ENCODE data around the gene TGFB2. TPM values are rescaled to one million over a fixed set of nuclear protein-coding genes. Genes with fewer than 3 reads are reported as not detected.

The TGFB2 gene
- total RNA-seq, 4 donors from 2014 or later = 0.38 to 6.8 (median 2.4) TPM

DNA sequence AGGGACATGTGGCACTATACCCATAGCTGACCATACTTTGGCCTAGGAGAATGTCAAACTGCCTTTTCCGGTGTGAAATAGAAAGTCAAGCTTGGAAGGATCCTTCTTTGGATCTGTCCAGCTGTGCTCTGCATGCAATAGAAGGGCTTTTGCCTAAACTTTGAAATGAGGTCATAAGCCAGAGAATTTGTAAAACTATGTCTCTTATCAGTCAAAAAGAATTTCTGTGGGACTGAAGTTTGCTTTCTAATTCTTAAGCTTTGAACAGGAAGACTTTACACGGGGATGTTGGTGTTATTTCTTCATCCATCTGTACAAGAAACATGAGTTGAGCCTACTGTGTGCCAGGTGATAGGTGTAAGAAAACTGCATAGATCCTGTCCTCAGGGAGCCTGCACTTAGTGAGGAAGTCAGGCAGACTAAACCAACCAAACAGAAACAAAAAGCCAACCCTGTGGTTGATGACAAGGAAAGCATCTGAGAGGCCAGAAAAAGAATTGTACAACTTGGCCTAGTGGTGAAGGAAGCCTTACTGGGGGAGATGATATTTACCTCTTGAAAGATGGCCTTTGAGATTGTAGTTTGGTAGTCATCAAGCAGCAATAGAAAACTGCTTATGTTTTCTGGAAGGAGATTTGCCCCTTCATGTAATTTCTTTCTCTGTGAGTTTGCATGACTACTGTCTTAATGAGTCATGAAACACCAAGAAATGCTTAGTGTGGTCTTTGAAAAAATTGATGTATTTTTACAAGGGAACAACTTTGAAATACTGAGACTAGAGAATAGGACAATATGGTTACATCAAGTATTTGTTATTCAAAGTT lies 24.8 kb downstream of the TGFB2 start:
- TF ChIP-seq, protein P1, sequence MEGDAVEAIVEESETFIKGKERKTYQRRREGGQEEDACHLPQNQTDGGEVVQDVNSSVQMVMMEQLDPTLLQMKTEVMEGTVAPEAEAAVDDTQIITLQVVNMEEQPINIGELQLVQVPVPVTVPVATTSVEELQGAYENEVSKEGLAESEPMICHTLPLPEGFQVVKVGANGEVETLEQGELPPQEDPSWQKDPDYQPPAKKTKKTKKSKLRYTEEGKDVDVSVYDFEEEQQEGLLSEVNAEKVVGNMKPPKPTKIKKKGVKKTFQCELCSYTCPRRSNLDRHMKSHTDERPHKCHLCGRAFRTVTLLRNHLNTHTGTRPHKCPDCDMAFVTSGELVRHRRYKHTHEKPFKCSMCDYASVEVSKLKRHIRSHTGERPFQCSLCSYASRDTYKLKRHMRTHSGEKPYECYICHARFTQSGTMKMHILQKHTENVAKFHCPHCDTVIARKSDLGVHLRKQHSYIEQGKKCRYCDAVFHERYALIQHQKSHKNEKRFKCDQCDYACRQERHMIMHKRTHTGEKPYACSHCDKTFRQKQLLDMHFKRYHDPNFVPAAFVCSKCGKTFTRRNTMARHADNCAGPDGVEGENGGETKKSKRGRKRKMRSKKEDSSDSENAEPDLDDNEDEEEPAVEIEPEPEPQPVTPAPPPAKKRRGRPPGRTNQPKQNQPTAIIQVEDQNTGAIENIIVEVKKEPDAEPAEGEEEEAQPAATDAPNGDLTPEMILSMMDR (IDR thresholded peaks at IDR 0.05; ENCODE audit: low read depth) = no peak

DNA sequence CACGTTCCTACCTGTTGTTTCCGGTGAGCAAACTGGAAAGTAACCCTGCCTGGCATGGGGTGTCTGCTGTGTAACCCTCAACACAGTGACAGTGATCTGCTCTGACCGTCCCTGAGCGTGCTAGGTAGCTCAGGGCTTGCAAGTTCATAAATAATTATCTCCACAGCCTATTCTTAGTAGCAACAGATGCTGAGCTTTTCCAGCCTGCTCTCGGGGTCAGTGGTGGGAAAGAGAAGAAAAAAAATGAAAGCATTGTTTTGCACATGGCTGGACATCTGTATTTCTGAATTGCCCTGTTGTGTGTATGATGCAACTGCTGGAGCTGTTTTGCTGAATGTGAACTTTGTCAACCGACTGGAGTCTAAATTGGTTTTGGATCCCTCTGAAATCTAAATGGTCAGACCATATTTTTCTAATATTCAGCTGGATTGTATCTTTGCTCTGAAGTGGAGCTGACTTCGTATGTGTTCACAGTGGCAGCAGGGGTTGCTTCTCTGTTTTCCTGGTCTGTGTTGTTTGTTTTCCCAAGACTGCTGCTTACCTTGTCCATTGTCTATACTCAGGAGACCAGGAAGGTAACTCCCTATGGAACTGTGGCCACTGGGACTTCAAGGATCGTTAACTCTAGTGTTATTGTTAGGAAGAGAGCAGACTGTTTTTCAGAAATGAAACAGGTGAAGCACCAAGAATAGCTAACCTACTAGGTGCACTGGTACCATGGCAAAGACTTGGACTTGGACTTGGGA lies 27.0 kb downstream of the TGFB2 start:
- TF ChIP-seq, protein P1 (IDR thresholded peaks at IDR 0.05; ENCODE audit: low read depth) = no peak

DNA sequence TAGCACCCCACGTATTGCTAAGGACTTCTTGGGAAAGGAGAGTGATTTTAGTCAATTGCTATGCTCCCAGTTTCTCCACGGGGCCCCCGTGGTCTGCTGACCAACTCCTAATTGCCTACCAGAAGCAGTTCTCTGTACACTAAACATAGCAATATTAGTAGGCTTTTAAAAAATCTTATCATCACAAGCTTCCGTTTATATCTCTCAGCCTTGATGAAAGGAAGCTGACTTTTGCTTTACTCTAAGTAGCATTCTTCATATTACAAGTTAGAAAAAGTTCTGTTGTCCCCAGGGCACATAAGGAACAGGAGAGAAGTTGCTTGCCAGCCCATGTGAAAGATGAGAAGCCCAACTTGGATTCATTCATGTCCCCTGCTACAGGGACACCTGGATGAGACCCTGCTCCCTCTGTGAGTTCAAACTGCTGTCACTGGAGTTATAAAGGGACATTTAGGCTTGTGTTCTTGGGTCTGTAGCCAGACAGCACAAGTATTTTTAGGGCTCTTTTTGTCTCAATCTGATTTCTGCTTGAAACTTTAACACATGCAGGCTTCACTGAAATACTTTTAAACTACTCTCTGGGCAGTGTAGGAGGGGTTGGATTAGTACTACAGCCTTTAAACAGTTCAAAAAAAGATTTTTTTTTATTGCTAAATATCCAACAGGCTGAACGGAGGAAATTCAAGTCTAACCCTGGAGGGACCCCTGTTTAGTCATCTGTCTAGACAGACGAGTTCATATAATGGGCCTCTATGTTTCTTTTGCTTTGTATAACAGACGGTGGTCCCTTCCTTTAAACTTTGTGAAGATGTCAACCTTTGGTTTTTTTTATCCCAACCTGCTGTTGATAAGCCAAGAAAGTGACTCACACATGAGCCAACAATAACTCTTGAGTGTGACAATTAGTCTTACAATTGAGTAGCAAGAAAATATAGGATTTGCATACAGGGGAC lies 29.5 kb downstream of the TGFB2 start:
- TF ChIP-seq, protein P1 (IDR thresholded peaks at IDR 0.05; ENCODE audit: low read depth) = no peak

DNA sequence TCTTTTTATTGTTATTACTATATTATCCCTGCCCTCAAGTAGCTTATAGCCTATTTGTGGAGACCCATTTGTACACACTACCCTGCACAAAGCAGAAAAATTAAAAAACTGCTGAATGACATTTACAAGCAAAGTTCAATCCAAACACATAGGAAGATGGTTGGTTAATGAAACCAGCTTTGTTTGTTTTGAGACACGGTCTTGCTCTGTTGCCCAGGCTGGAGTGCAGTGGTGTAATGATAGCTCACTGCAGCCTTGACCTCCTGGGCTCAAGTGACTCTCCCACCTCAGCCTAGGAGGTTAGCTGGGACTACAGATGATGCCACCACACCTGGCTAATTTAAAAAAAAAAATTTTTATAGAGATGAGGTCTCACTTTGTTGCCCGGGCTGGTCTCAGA lies 31.6 kb downstream of the TGFB2 start:
- TF ChIP-seq, protein P1 (IDR thresholded peaks at IDR 0.05; ENCODE audit: low read depth) = no peak

DNA sequence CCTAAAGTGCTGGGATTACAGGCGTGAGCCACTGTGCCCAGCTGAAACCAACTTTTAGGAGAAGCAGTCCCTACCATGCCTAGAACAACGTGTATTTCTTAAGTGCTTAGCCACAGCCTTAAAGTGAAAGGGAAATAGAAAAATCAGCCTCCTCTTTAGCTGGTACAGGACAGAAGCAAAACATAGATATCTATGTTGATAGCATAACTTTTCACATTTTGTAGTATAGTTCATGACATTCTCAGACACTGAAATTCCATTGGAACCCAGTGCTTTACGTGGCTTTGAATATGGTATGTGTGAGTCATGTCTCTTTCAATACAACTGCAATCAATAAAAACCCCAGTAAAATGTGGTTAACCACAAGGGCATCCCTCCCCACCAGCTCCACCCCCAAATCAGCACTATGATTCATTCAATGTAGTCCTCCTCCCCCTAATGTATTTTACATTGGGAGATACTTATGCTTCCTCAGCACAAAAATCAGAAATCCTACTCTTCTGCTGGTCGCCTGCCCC lies 32.1 kb downstream of the TGFB2 start:
- TF ChIP-seq, protein P1 (IDR thresholded peaks at IDR 0.05; ENCODE audit: low read depth) = no peak

DNA sequence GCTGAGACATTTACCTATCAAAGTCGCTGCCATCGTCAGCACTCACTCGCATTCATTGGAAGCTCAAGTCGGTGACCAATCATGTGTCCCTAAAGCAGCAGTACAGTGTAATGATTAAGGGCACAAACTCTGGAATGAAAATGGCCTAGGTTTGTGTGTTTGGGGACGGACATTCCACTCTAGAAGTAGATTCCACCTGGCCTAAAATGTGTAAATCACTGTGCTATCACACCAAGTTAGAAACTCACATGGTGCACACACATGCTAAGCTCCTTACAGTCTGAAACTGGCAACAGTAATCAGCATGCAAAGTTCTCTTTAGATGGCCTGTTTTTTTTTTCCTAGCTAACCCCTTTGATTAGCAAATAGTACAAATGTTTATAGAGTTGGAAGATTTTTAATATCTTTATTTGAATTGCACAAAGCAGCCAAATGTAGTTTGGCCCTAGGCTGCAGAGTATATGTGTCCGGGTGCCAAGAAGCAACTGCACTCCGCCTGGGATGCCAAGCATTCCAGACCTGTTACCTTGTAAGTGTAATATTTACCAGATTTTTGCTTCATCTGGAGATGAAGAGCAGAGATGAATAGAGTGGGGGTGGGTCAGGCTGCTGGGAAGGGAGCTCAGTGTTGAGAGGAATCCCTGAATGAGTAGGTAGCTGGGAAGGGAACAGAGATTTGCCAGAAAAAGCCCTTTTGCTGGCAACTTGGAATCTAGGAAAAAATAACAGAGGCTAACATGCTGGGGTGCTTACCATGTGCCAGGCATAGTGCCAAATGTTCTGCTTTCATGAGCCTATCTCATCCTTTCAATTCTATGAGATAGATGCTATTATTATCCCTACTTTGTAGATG lies 35.2 kb downstream of the TGFB2 start:
- TF ChIP-seq, protein P1 (IDR thresholded peaks at IDR 0.05; ENCODE audit: low read depth) = no peak

All from subcutaneous adipose tissue (tissue), 4 donors.